ENCODE measurements around the gene ATP12A.
"Not testable (repeated sequence)": the region's sequence is repeated elsewhere in the genome, so short reads cannot be mapped to it uniquely, and the experiment has no call there.

Gene ATP12A

DNA sequence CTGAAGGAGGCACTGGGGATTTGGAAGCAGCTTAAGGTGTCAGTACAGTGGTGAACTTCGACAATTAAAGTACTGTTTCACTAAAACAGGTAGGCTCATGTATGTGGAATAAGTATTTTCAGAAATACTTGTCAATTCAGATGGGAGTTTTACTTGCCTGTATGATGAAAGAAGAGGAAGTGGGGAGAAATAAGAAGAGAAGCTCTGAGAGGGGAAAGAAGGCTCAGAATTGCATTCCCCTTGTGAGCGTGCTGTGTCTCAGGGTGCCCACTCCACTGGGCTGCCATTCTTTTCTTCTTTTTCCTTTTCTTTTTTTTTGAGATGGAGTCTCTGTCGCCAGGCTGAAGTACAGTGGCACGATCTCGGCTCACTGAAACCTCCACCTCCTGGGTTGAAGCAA, 45.2 kb downstream of the ATP12A start:
- H3K4me3 ChIP-seq (ENCODE audit: control insufficient read depth, low read depth, low read length) = no peak overlapping the region
- DNase-seq (ENCODE audit: low read depth) = no peak
- TF ChIP-seq, protein P1, sequence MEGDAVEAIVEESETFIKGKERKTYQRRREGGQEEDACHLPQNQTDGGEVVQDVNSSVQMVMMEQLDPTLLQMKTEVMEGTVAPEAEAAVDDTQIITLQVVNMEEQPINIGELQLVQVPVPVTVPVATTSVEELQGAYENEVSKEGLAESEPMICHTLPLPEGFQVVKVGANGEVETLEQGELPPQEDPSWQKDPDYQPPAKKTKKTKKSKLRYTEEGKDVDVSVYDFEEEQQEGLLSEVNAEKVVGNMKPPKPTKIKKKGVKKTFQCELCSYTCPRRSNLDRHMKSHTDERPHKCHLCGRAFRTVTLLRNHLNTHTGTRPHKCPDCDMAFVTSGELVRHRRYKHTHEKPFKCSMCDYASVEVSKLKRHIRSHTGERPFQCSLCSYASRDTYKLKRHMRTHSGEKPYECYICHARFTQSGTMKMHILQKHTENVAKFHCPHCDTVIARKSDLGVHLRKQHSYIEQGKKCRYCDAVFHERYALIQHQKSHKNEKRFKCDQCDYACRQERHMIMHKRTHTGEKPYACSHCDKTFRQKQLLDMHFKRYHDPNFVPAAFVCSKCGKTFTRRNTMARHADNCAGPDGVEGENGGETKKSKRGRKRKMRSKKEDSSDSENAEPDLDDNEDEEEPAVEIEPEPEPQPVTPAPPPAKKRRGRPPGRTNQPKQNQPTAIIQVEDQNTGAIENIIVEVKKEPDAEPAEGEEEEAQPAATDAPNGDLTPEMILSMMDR (IDR thresholded peaks at IDR 0.05; ENCODE audit: control insufficient read depth, insufficient read depth, low read depth, low read length, missing control alignments) = no peak

- DNase-seq (ENCODE audit: low read depth) = peak; percentile 65
- TF ChIP-seq, protein P1 (IDR thresholded peaks at IDR 0.05; ENCODE audit: control insufficient read depth, insufficient read depth, low read depth, low read length, missing control alignments) = peak; percentile 84
- H3K4me3 ChIP-seq (ENCODE audit: control insufficient read depth, low read depth, low read length) = no peak overlapping the region
These were observed 47.8 kb downstream of the ATP12A start for GRCh38 chr13:24727731-24728601.

- DNase-seq (ENCODE audit: low read depth); H3K4me3 ChIP-seq (ENCODE audit: control insufficient read depth, low read depth, low read length): not testable (repeated sequence)
These were observed 50.8 kb downstream of the ATP12A start for GRCh38 chr13:24730873-24731567.

- no peak overlapping the region for H3K4me3 ChIP-seq (ENCODE audit: control insufficient read depth, low read depth, low read length)
- no peak for DNase-seq (ENCODE audit: low read depth)
- TF ChIP-seq, protein P1 (IDR thresholded peaks at IDR 0.05; ENCODE audit: control insufficient read depth, insufficient read depth, low read depth, low read length, missing control alignments) = no peak
These were observed 54.7 kb downstream of the ATP12A start for GRCh38 chr13:24734950-24735349.

DNA sequence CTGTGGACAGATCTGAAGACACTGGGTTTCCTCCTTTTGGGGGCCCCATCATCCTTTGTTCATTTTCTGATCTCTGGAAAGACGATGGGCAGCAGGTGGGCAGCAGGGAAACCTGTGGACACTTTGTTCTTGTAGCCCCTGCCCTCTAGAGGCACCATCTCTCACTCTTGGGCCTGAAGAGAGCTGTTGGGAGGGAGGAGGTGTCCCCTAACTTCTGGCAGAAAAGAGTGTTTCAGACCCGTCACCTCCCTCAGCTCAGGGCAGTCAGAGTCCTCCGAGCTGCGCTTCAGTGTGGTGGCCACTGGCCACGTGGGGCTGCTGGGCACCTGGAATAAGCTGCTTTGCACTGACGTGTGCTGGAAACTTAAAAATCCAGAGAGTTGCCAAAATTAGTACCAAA, 56.8 kb downstream of the ATP12A start:
- DNase-seq (ENCODE audit: low read depth) = no peak
- TF ChIP-seq, protein P1 (IDR thresholded peaks at IDR 0.05; ENCODE audit: control insufficient read depth, insufficient read depth, low read depth, low read length, missing control alignments) = no peak

GRCh38 chr13:24738366-24738847, 58.2 kb downstream of the ATP12A start:
- no peak for DNase-seq (ENCODE audit: low read depth)
- TF ChIP-seq, protein P1 (IDR thresholded peaks at IDR 0.05; ENCODE audit: control insufficient read depth, insufficient read depth, low read depth, low read length, missing control alignments) = no peak
- H3K4me3 ChIP-seq (ENCODE audit: control insufficient read depth, low read depth, low read length) = no peak overlapping the region

More for the DNA sequence above, 56.8 kb downstream of the ATP12A start:
- H3K4me3 ChIP-seq (ENCODE audit: control insufficient read depth, low read depth, low read length) = no peak overlapping the region
